Panc1 (cell line): ENCODE measurements around the gene GMDS. TPM values are rescaled to one million over a fixed set of nuclear protein-coding genes. Genes with fewer than 3 reads are reported as not detected.

Source experiments
- ATAC-seq: fragments of 200-7000 bp; cut with Tn5 transposase; 2 replicates; pipeline ENCODE4 v1.9.1; 2020; ENCODE audit warnings: mild to moderate bottlenecking, moderate library complexity
- BruUV-seq: library from RNA; stranded (reverse); fragments of 400-500 nt; replicated peaks from 2 replicates; lab custom pipeline; 2021; lab: Mats Ljungman, UMichigan
- CTCF ChIA-PET: fragments of 300-600 bp; sonication (Branson Sonifier 250); formaldehyde crosslinking; loops from one replicate; lab custom pipeline; 2022; ENCODE audit warnings: antibody characterized with exemption; lab: Charles Lee
- POLR2A ChIA-PET: fragments of 300-600 bp; sonication (Branson Sonifier 250); formaldehyde crosslinking; loops from one replicate; lab custom pipeline; 2022; ENCODE audit warnings: antibody characterized with exemption; lab: Charles Lee
- DNase-seq: peaks from one replicate; pipeline ENCODE4 v3.0.0-alpha.2; 2010; ENCODE audit warnings: low read depth, low spot score
- H3K27ac ChIP-seq: 2 replicates; pipeline ENCODE4 v1.5.1; 2011; ENCODE audit warnings: mild to moderate bottlenecking, low read length, inconsistent platforms
- H3K27me3 ChIP-seq: fragments of 200-500 bp; sonication (Bioruptor generic); 2 replicates; pipeline ENCODE4 v1.6.0; 2014; ENCODE audit warnings: low read length, inconsistent platforms; ENCODE audit not compliant: control insufficient read depth, insufficient read depth
- H3K36me3 ChIP-seq: fragments of 200-500 bp; sonication (Bioruptor generic); 2 replicates; pipeline ENCODE4 v1.5.1; 2014; ENCODE audit warnings: inconsistent platforms, mild to moderate bottlenecking, low read length, moderate library complexity; ENCODE audit not compliant: control insufficient read depth, insufficient read depth
- H3K4me1 ChIP-seq: 2 replicates; pipeline ENCODE4 v1.5.1; 2011; ENCODE audit warnings: inconsistent platforms, mild to moderate bottlenecking, low read length, moderate library complexity; ENCODE audit not compliant: control insufficient read depth, insufficient read depth
- H3K4me3 ChIP-seq, 2 experiments: 2 replicates each; pipeline ENCODE4 v1.5.1; 2011 to 2012; ENCODE audit warnings: low read depth in 2 of 2, low read length in 2 of 2, mild to moderate bottlenecking in 2 of 2, inconsistent platforms in 1 of 2, moderate library complexity in 1 of 2
- H3K9me3 ChIP-seq: fragments of 200-500 bp; sonication (Bioruptor generic); 2 replicates; pipeline ENCODE4 v1.5.1; 2014; ENCODE audit warnings: low read depth, mild to moderate bottlenecking, inconsistent platforms, low read length, moderate library complexity; ENCODE audit not compliant: control insufficient read depth, insufficient read depth
- POLR2AphosphoS5 ChIP-seq: IDR thresholded peaks from 2 replicates; pipeline ENCODE4 v1.6.1; 2012; ENCODE audit warnings: mild to moderate bottlenecking, low read depth, low read length, moderate library complexity
- SIN3A ChIP-seq: IDR thresholded peaks from 2 replicates; pipeline ENCODE4 v1.6.1; 2012; ENCODE audit warnings: low read depth, mild to moderate bottlenecking, low read length, moderate library complexity, borderline replicate concordance; ENCODE audit not compliant: insufficient read depth
- TCF7L2 ChIP-seq: IDR thresholded peaks from 2 replicates; pipeline ENCODE4 v1.6.1; 2011; ENCODE audit warnings: mild to moderate bottlenecking, low read depth, low read length, inconsistent platforms
- in situ Hi-C: cut with HindIII; loops from 2 replicates; pipeline ENCODE4 v1.10.0; 2016; ENCODE audit warnings: low sequenced_read_pairs, low pct_unique_long_range_greater_than_20kb
- intact Hi-C: fragments of 100-400 bp; cut with micrococcal nuclease; formaldehyde crosslinking; loops from one replicate; pipeline ENCODE4 v1.10.0; 2022; ENCODE audit not compliant: unreplicated experiment
- total RNA-seq: library from RNA; stranded (reverse); gene quantifications from one replicate; pipeline ENCODE4 v1.2.1, GENCODE V29; 2021; ENCODE audit not compliant: unreplicated experiment
- TF ChIP-seq, protein P1 (sequence below), 2 experiments: IDR thresholded peaks; 2 replicates each; pipeline ENCODE4 v1.6.1; 2011 to 2012; ENCODE audit warnings: low read depth in 2 of 2, control low read depth in 1 of 2, low read length in 1 of 2, mild to moderate bottlenecking in 1 of 2, moderate library complexity in 1 of 2; ENCODE audit not compliant: insufficient read depth in 1 of 2
- TF ChIP-seq, protein P2 (sequence below): fragments of 450-650 bp; IDR thresholded peaks from 2 replicates; pipeline ENCODE4 v1.5.1; 2017; ENCODE audit warnings: mild to moderate bottlenecking

GMDS gene
- total RNA-seq, 1 experiment from 2014 or later: 9.8 TPM

DNA sequence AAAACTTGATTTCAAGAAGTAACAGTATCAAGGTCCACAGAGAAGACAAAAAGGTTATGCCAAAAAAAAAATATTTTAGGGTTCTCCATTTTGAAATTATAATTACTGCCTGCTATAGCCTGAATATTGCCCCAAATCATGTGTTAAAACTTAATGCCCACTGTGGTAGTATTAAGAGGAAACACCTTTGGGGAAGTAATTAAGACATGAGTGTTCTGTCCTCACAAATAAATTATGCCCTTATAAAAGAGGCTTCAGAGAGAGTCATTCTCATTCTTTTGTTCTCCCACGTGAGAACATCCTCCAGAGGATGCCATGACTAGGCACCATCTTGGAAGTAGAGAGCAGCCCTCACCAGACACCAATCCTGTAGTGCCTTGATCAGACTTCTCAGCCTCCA is 66.2 kb downstream of the GMDS start:
- intact Hi-C loops (no loop called here), in situ Hi-C loops (no loop called here)
- BruUV-seq: no TSS peak
- DNase-seq: no peak
- ChIA-PET CTCF (no interaction called here), POLR2A (no interaction called here)
- no peak overlapping the region for H3K27ac ChIP-seq
- no peaks in the 10 kb centered on the region for H3K27me3 ChIP-seq
- H3K9me3 ChIP-seq: no peaks in the 10 kb centered on the region
- ATAC-seq: no peak
- H3K36me3 ChIP-seq: no peaks in the 10 kb centered on the region
- TF ChIP-seq POLR2AphosphoS5 (no peak), SIN3A (no peak)
- TF ChIP-seq, protein P1, sequence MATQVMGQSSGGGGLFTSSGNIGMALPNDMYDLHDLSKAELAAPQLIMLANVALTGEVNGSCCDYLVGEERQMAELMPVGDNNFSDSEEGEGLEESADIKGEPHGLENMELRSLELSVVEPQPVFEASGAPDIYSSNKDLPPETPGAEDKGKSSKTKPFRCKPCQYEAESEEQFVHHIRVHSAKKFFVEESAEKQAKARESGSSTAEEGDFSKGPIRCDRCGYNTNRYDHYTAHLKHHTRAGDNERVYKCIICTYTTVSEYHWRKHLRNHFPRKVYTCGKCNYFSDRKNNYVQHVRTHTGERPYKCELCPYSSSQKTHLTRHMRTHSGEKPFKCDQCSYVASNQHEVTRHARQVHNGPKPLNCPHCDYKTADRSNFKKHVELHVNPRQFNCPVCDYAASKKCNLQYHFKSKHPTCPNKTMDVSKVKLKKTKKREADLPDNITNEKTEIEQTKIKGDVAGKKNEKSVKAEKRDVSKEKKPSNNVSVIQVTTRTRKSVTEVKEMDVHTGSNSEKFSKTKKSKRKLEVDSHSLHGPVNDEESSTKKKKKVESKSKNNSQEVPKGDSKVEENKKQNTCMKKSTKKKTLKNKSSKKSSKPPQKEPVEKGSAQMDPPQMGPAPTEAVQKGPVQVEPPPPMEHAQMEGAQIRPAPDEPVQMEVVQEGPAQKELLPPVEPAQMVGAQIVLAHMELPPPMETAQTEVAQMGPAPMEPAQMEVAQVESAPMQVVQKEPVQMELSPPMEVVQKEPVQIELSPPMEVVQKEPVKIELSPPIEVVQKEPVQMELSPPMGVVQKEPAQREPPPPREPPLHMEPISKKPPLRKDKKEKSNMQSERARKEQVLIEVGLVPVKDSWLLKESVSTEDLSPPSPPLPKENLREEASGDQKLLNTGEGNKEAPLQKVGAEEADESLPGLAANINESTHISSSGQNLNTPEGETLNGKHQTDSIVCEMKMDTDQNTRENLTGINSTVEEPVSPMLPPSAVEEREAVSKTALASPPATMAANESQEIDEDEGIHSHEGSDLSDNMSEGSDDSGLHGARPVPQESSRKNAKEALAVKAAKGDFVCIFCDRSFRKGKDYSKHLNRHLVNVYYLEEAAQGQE (IDR thresholded peaks at IDR 0.05; ENCODE audit: insufficient read depth in 1 of 2, low read depth in 2 of 2, low read length in 1 of 2): no peak
- H3K4me1 ChIP-seq: no peaks in the 10 kb centered on the region
- no peak overlapping the region for H3K4me3 ChIP-seq

DNA sequence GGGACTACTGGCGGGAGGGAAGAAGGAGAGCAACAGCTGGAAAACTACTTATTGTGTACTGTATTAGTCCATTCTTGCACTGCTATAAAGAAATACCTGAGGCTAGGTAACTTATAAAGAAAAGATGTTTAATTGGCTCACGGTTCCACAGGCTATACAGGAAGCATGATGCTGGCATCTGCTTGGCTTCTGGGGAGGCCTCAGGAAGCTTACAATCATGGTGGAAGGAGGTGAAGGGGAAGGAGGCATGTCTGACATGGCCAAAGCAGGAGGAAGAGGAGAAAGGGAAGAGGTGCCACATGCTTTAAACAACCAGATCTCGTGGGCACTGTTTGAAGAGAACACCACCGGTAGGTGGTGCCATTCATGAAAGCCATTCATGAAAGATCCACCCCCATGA is 67.3 kb downstream of the GMDS start:
- intact Hi-C loops (no loop called here), in situ Hi-C loops (no loop called here)
- DNase-seq (no peak), ATAC-seq (no peak)
- Histone ChIP-seq H3K36me3 (no peaks in the 10 kb centered on the region), H3K9me3 (no peaks in the 10 kb centered on the region), H3K4me1 (no peaks in the 10 kb centered on the region), H3K4me3 (no peak overlapping the region), H3K27me3 (no peaks in the 10 kb centered on the region), H3K27ac (no peak overlapping the region)
- TF ChIP-seq, protein P1 (IDR thresholded peaks at IDR 0.05; ENCODE audit: insufficient read depth in 1 of 2, low read depth in 2 of 2, low read length in 1 of 2): no peak
- TF ChIP-seq SIN3A (no peak), TCF7L2 (no peak), POLR2AphosphoS5 (no peak)
- TF ChIP-seq, protein P2, sequence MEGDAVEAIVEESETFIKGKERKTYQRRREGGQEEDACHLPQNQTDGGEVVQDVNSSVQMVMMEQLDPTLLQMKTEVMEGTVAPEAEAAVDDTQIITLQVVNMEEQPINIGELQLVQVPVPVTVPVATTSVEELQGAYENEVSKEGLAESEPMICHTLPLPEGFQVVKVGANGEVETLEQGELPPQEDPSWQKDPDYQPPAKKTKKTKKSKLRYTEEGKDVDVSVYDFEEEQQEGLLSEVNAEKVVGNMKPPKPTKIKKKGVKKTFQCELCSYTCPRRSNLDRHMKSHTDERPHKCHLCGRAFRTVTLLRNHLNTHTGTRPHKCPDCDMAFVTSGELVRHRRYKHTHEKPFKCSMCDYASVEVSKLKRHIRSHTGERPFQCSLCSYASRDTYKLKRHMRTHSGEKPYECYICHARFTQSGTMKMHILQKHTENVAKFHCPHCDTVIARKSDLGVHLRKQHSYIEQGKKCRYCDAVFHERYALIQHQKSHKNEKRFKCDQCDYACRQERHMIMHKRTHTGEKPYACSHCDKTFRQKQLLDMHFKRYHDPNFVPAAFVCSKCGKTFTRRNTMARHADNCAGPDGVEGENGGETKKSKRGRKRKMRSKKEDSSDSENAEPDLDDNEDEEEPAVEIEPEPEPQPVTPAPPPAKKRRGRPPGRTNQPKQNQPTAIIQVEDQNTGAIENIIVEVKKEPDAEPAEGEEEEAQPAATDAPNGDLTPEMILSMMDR: no peak
- no TSS peak for BruUV-seq
- POLR2A ChIA-PET: no interaction called here
- CTCF ChIA-PET: no interaction called here
